Endothelial cell of umbilical vein (primary cell): ENCODE data around the gene SPINT2. TPM values are rescaled to one million over a fixed set of nuclear protein-coding genes. Genes with fewer than 3 reads are reported as not detected.

Experiments used
- BruUV-seq: library from RNA; stranded (reverse); fragments of 400-500 nt; replicated peaks from 2 replicates; lab custom pipeline; 2021; lab: Mats Ljungman, UMichigan
- CTCF ChIA-PET: fragments of 300-600, 350-600 bp; sonication (Branson Sonifier 250); formaldehyde crosslinking; loops from one replicate; lab custom pipeline; 2021; ENCODE audit warnings: antibody characterized with exemption, inconsistent platforms; lab: Charles Lee
- POLR2A ChIA-PET: fragments of 300-600, 350-600 bp; sonication (Branson Sonifier 250); formaldehyde crosslinking; loops from one replicate; lab custom pipeline; 2021; ENCODE audit warnings: antibody characterized with exemption, inconsistent platforms; lab: Charles Lee
- DNase-seq: peaks from one replicate; pipeline ENCODE4 v3.0.0-alpha.2; 2011; ENCODE audit warnings: low read depth, low spot score
- FAIRE-seq: peaks from 2 replicates; lab custom pipeline; 2011; peaks lifted over from hg19 to GRCh38; lab: Jason Lieb, UNC
- H2AFZ ChIP-seq: 2 replicates; pipeline ENCODE4 v1.6.0; 2012; ENCODE audit warnings: low read depth, low read length, control low read depth, inconsistent platforms
- H3K27ac ChIP-seq: 2 replicates; pipeline ENCODE4 v1.5.1; 2011; ENCODE audit warnings: low read depth, mild to moderate bottlenecking, control low read depth, low read length, moderate library complexity; ENCODE audit not compliant: insufficient read depth
- H3K27me3 ChIP-seq, 2 experiments: 2 replicates each; pipeline versions ENCODE4 v1.6.0 to v1.6.1; 2011; ENCODE audit warnings: low read length in 2 of 2, mixed read lengths in 1 of 2; ENCODE audit not compliant: control insufficient read depth in 2 of 2, insufficient read depth in 2 of 2
- H3K36me3 ChIP-seq, 2 experiments: 2 replicates in 1 of 2; 3 replicates in 1 of 2; pipeline ENCODE4 v1.5.1; 2011; ENCODE audit warnings: low read length in 2 of 2, mild to moderate bottlenecking in 1 of 2, moderate library complexity in 1 of 2; ENCODE audit not compliant: control insufficient read depth in 2 of 2, insufficient read depth in 2 of 2; ENCODE audit errors: extremely low read depth in 1 of 2
- H3K4me1 ChIP-seq: 3 replicates; pipeline ENCODE4 v1.5.1; 2011; ENCODE audit warnings: mild to moderate bottlenecking, low read length; ENCODE audit not compliant: control insufficient read depth, insufficient read depth; ENCODE audit errors: extremely low read depth
- H3K4me2 ChIP-seq: 2 replicates; pipeline ENCODE4 v1.6.1; 2011; ENCODE audit warnings: low read length, control low read depth, mixed read lengths; ENCODE audit not compliant: insufficient read depth
- H3K4me3 ChIP-seq, 3 experiments: fragments of 200-600 bp in 1 of 3; sonication (generic), shearing (Covaris generic) in 1 of 3; replicated peaks in 1 of 3; 2 replicates each; pipeline ENCODE4 v1.5.1; 2011 to 2016; ENCODE audit warnings: control low read depth in 3 of 3, low read length in 3 of 3, mild to moderate bottlenecking in 2 of 3, inconsistent platforms in 1 of 3, low read depth in 1 of 3, moderate library complexity in 1 of 3; ENCODE audit not compliant: insufficient read depth in 1 of 3
- H3K79me2 ChIP-seq: 2 replicates; pipeline ENCODE4 v1.6.0; 2012; ENCODE audit warnings: low read length, inconsistent platforms; ENCODE audit not compliant: control insufficient read depth, insufficient read depth
- H3K9ac ChIP-seq: replicated peaks from 2 replicates; pipeline ENCODE3; 2011; ENCODE audit warnings: low read length, control low read depth; ENCODE audit not compliant: insufficient read depth; ENCODE audit errors: extremely low read depth
- H3K9me1 ChIP-seq: replicated peaks from 3 replicates; pipeline ENCODE4 v1.6.0; 2011; ENCODE audit warnings: mild to moderate bottlenecking, low read length; ENCODE audit not compliant: control insufficient read depth, insufficient read depth; ENCODE audit errors: extremely low read depth
- H3K9me3 ChIP-seq: replicated peaks from 2 replicates; pipeline ENCODE4 v1.5.1; 2012; ENCODE audit warnings: low read length, inconsistent platforms; ENCODE audit not compliant: control insufficient read depth, insufficient read depth
- H4K20me1 ChIP-seq: replicated peaks from 2 replicates; pipeline ENCODE3; 2011; ENCODE audit warnings: mild to moderate bottlenecking, low read length; ENCODE audit not compliant: control insufficient read depth, insufficient read depth; ENCODE audit errors: extremely low read depth
- CTCF ChIP-seq, 2 donors: IDR thresholded peaks; 1 replicate in 1 of 2; 2 replicates in 1 of 2; pipeline ENCODE4 v1.5.1; 2011; ENCODE audit warnings: low read length in 2 of 2, mild to moderate bottlenecking in 2 of 2, moderate library complexity in 2 of 2, control low read depth in 1 of 2, inconsistent platforms in 1 of 2, low read depth in 1 of 2; ENCODE audit not compliant: insufficient read depth in 1 of 2; ENCODE audit errors: extremely low read depth in 1 of 2
- GATA2 ChIP-seq: IDR thresholded peaks from 2 replicates; pipeline ENCODE4 v1.7.0; 2011; ENCODE audit warnings: low read depth, mild to moderate bottlenecking, moderate library complexity, mixed read lengths, low read length; ENCODE audit not compliant: insufficient read length, insufficient read depth
- MAX ChIP-seq: IDR thresholded peaks from 2 replicates; pipeline ENCODE4 v1.6.1; 2011; ENCODE audit not compliant: insufficient read depth, insufficient read length
- POLR2A ChIP-seq: IDR thresholded peaks from 2 replicates; pipeline ENCODE4 v1.6.1; 2012; ENCODE audit warnings: low read depth, mild to moderate bottlenecking, control low read depth, low read length
- POLR2AphosphoS5 ChIP-seq: IDR thresholded peaks from 2 replicates; pipeline ENCODE4 v1.6.1; 2012; ENCODE audit warnings: low read depth, mild to moderate bottlenecking, control low read depth, low read length, moderate library complexity; ENCODE audit not compliant: insufficient read depth
- dilution Hi-C: fragments of 300-500 bp; cut with MboI; formaldehyde crosslinking; loops from one replicate; pipeline ENCODE4 v1.15.0; 2019; ENCODE audit warnings: low sequenced_read_pairs; ENCODE audit not compliant: extremely low pct_ligation_motif_present
- intact Hi-C: fragments of 100-400 bp; cut with micrococcal nuclease; formaldehyde crosslinking; loops from one replicate; pipeline ENCODE4 v1.10.0; 2022
- polyA plus RNA-seq, 4 experiments: library from polyadenylated mRNA; depleted of rRNA in 3 of 4; stranded (reverse) in 3 of 4; unstranded in 1 of 4; fragments of >200 nt; gene quantifications; 2 replicates each; pipeline versions ENCODE4 v1.2.1 to v1.2.3, GENCODE V29; 2011 to 2012; ENCODE audit warnings: missing spikeins in 1 of 4
- total RNA-seq: library from RNA; stranded (reverse); gene quantifications from 2 replicates; pipeline ENCODE4 v1.2.3, GENCODE V29; 2021

Gene SPINT2
- total and polyA plus RNA-seq, 2 donors (not counting 3 experiments of a cell fraction or from before 2014, with no cell fraction given), result 28.9 to 46.6 TPM

GRCh38 chr19:38317104-38317612 is 52.8 kb downstream of the SPINT2 start:
- Histone ChIP-seq H3K9ac (no peak overlapping the region), H3K9me3 (no peaks in the 10 kb centered on the region), H3K27me3 (no peaks in the 10 kb centered on the region), H2AFZ (peak overlapping the region; percentile 47), H4K20me1 (no peaks in the 10 kb centered on the region), H3K4me2 (peak overlapping the region; percentile 14), H3K27ac (no peak overlapping the region), H3K36me3 (no peaks in the 10 kb centered on the region), H3K9me1 (no peaks in the 10 kb centered on the region), H3K79me2 (peaks cover 12% of the 10 kb centered on the region), H3K4me3 (no peak overlapping the region), H3K4me1 (peaks cover 39% of the 10 kb centered on the region)
- no peak for TF ChIP-seq CTCF (IDR thresholded peaks at IDR 0.05; ENCODE audit: extremely low read depth in 1 of 2, insufficient read depth in 1 of 2, low read depth in 1 of 2, low read length in 2 of 2)
- TF ChIP-seq POLR2A, result peak; percentile 30
- TF ChIP-seq GATA2, result peak; percentile 86
- TF ChIP-seq POLR2AphosphoS5, result peak; percentile 39
- no peak for TF ChIP-seq MAX
- intact Hi-C loops (loop anchor here (2.0 to 5.0 kb wide), 2 partner anchors 52 to 420 kb away; partner anchors contain the start of gene SPINT2), dilution Hi-C loops (no loop called here)
- no TSS peak for BruUV-seq
- ChIA-PET POLR2A (no interaction called here), CTCF (no interaction called here)
- peak; percentile 66 for DNase-seq
- FAIRE-seq, result peak; percentile 84
